Measurements from ENCODE around the gene AKR7A3.
"Not testable (repeated sequence)": the region's sequence is repeated elsewhere in the genome, so short reads cannot be mapped to it uniquely, and the experiment has no call there.

Gene AKR7A3

DNA sequence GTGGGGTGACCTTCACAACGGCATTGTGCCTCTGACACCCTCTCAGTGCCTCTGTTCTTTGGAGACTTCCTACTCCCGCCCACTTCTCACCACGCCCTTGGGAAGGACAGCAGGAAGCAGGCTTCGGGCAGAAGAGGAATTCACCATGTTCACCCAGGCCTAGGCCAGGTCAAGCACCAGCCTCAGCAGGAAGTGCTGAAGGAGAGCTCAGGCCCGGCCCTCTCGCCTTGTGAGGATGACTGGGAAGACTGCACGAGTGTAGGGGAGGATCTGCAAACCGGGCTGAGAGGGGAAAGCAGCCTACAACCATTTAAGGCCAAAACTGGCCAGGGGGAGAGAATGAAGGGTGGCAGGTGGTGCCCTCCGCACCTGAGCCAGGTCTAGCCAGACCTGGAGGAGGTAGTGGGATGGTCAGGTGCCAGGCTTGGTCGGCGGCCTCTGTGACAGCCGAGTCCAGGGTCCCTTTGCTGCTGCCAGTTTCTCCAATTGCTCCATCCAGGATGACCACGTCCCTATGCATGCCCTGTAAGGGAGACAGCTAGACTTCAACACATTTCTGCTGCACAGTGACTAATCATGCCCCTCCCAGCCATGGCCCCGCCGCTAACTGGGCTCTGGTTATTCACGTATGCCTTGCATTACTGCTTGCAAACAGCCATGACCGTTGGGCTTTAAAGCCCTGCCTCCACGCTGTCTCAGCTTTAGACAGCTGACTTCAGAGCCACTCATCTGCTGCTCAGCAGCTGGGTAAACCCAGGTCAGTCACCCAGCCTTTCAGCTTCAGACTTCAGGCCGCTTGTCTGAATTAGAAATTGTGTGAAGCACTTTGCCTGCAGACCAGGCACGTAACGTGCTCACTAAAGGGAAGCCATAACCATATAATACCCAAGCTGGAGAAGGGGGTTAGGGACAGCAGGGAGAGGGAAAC, 28.1 kb downstream of the AKR7A3 start:
- Histone ChIP-seq H3K9me3 (no peaks in the 10 kb centered on the region), H3K4me1 (no peaks in the 10 kb centered on the region), H3K36me3 (peaks cover 36% of the 10 kb centered on the region), H3K4me3 (ENCODE audit: low read depth, low read length) (no peak overlapping the region), H3K27me3 (no peaks in the 10 kb centered on the region)
- TF ChIP-seq, protein P1, sequence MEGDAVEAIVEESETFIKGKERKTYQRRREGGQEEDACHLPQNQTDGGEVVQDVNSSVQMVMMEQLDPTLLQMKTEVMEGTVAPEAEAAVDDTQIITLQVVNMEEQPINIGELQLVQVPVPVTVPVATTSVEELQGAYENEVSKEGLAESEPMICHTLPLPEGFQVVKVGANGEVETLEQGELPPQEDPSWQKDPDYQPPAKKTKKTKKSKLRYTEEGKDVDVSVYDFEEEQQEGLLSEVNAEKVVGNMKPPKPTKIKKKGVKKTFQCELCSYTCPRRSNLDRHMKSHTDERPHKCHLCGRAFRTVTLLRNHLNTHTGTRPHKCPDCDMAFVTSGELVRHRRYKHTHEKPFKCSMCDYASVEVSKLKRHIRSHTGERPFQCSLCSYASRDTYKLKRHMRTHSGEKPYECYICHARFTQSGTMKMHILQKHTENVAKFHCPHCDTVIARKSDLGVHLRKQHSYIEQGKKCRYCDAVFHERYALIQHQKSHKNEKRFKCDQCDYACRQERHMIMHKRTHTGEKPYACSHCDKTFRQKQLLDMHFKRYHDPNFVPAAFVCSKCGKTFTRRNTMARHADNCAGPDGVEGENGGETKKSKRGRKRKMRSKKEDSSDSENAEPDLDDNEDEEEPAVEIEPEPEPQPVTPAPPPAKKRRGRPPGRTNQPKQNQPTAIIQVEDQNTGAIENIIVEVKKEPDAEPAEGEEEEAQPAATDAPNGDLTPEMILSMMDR (IDR thresholded peaks at IDR 0.05; ENCODE audit: low read depth, low read length), result no peak
- DNase-seq, result no peak

DNA sequence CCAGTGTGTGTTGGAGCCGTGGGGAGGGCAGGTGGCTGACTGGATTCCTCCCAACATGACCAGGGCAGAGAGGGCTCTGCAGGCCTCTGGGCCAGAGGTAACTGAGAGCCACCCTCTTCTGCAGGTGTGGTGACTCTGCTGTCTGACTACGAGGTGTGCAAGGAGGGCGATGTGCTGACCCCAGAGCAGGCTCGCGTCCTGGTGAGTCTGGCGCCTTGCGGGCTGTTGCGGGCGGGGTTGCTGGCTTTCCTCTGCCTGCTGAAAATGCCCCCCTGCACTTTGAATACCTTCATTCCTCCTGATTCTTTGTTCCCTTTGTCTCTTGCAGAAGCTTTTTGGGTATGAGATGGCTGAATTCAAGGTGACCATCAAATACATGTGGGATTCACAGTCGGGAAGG, 30.2 kb downstream of the AKR7A3 start:
- H3K4me1 ChIP-seq, result no peaks in the 10 kb centered on the region
- H3K4me3 ChIP-seq (ENCODE audit: low read depth, low read length), result no peak overlapping the region
- TF ChIP-seq, protein P1 (IDR thresholded peaks at IDR 0.05; ENCODE audit: low read depth, low read length), result no peak
- H3K9me3 ChIP-seq, result no peaks in the 10 kb centered on the region
- no peaks in the 10 kb centered on the region for H3K27me3 ChIP-seq
- no peak for DNase-seq
- peaks cover 36% of the 10 kb centered on the region for H3K36me3 ChIP-seq

DNA sequence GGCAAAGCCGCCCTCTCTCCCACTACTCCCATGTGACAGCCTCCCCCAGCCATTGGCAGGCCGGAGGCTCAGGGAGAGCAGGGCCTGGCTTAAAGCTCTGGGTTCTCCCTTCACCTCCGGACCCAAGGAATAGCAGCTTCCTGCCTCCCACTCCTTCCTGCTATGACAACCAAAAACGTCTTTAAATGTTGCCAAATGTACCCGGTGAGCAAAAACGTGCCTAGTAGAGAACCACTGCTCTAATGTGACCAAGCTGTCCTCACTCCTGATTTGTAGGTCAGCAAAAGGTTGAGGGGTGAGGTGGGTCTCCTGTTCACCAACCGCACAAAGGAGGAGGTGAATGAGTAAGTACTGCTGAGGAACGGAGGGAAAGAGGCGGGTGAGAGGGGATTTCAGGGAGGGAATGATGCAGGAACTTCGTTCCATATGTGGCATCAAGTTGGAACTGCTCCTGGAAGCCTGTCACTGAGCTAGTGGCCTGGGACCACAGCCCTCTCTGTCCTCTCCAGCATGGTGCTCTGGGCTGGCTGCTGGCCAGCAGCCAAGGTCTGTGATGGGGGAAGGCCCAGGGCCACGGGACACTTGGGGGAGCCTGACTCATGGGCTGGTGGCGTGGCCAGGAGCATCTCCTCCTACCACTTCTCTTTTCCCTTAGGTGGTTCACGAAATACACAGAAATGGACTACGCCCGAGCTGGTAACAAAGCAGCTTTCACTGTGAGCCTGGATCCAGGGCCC, 31.2 kb downstream of the AKR7A3 start:
- H3K4me1 ChIP-seq, result no peaks in the 10 kb centered on the region
- DNase-seq, result no peak
- peaks cover 36% of the 10 kb centered on the region for H3K36me3 ChIP-seq
- TF ChIP-seq, protein P1 (IDR thresholded peaks at IDR 0.05; ENCODE audit: low read depth, low read length), result no peak
- H3K4me3 ChIP-seq (ENCODE audit: low read depth, low read length), result no peak overlapping the region
- no peaks in the 10 kb centered on the region for H3K9me3 ChIP-seq
- H3K27me3 ChIP-seq, result no peaks in the 10 kb centered on the region

DNA sequence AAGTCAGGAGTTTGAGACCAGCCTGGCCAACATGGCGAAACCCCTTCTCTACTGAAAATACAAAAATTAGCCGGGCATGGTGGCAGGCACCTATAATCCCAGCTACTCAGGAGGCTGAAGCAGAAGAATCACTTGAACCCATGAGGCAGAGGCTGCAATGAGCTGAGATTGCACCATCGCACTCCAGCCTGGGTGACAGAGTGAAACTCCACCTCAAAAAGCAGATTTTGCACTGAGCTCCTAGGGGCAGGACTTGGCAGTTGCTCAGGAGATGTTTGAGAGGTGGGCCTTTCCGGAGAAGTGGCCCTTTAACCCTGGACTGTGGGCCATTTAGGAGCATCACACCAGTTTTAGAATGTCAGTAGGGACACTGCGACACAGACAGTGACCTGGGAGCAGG, 32.3 kb downstream of the AKR7A3 start:
- H3K4me3 ChIP-seq (ENCODE audit: low read depth, low read length); H3K9me3 ChIP-seq; H3K27me3 ChIP-seq; H3K4me1 ChIP-seq; DNase-seq: not testable (repeated sequence)
- peaks cover 36% of the 10 kb centered on the region for H3K36me3 ChIP-seq

DNA sequence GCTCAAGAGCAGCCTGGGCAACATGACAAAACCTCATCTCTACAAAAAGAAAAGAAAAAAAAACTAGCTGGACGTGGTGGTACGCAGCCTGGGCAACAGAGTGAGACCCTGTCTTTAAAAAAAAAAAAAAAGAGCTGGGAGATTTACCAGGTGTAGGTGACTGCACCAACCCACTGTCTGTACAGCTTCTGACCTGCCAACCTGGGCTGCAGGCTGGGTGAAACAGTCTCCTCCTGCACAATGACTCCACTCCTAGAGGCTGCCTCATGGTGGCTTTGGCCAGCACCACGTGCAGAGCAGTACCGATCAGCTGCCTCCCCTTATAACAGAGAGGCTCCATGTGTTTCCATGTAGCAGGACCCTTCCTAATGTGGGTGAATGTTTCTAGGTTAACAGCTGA, 33.3 kb downstream of the AKR7A3 start:
- H3K27me3 ChIP-seq, result no peaks in the 10 kb centered on the region
- DNase-seq, result no peak
- no peak overlapping the region for H3K4me3 ChIP-seq (ENCODE audit: low read depth, low read length)
- TF ChIP-seq, protein P1 (IDR thresholded peaks at IDR 0.05; ENCODE audit: low read depth, low read length), result no peak
- no peaks in the 10 kb centered on the region for H3K4me1 ChIP-seq
- no peaks in the 10 kb centered on the region for H3K9me3 ChIP-seq
- peaks cover 36% of the 10 kb centered on the region for H3K36me3 ChIP-seq

DNA sequence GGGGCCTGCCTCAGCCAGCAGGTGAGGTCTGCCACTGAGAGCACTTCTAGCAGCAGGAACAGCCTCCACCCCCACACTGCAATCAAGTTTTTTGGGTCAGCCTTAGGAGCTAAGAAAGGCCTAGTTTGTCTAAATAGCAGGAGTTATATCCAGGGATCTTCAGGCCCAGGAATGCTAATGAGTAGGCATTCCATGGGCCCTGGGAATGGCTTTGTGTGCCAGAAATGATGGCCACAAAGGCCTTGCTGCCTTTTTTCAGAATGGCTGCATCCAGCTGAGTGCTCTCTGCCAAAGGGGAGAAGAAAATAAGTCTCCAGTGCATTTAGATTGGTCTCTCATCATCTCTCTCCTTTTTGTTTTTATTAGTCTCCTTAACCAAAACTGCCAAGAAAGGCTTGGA, 34.2 kb downstream of the AKR7A3 start:
- Histone ChIP-seq H3K4me3 (ENCODE audit: low read depth, low read length) (no peak overlapping the region), H3K9me3 (no peaks in the 10 kb centered on the region), H3K36me3 (peaks cover 31% of the 10 kb centered on the region), H3K4me1 (no peaks in the 10 kb centered on the region), H3K27me3 (no peaks in the 10 kb centered on the region)
- DNase-seq, result no peak
- TF ChIP-seq, protein P1 (IDR thresholded peaks at IDR 0.05; ENCODE audit: low read depth, low read length), result no peak

Measured in BE2C (cell line).